Measurements from ENCODE around the gene NSFL1C.

The NSFL1C gene

DNA sequence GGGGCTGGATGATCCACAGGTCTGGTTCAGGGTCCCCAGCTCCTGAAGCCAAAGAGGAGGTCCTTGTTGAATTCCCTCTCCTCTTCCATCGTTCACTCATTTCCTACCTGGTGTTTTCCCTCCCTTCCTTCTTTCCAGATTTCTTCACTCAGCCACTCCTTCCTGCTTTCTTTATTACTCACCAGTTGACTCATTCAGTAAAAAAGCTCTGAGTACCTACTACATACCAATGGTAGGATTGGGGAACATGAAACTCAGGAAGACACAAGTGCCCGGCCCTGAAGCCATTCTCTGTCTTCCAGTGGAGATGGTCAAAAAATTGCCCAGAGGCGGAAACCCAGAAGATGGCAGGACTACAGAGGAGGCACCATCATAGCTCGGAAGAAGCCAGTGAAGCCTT is 11.9 kb upstream of the NSFL1C start:
- no peaks in the 10 kb centered on the region for H3K27me3 ChIP-seq (ENCODE audit: control insufficient read depth, insufficient read depth, low read length)
- H3K4me1 ChIP-seq, result no peaks in the 10 kb centered on the region
- TF ChIP-seq, protein P1, sequence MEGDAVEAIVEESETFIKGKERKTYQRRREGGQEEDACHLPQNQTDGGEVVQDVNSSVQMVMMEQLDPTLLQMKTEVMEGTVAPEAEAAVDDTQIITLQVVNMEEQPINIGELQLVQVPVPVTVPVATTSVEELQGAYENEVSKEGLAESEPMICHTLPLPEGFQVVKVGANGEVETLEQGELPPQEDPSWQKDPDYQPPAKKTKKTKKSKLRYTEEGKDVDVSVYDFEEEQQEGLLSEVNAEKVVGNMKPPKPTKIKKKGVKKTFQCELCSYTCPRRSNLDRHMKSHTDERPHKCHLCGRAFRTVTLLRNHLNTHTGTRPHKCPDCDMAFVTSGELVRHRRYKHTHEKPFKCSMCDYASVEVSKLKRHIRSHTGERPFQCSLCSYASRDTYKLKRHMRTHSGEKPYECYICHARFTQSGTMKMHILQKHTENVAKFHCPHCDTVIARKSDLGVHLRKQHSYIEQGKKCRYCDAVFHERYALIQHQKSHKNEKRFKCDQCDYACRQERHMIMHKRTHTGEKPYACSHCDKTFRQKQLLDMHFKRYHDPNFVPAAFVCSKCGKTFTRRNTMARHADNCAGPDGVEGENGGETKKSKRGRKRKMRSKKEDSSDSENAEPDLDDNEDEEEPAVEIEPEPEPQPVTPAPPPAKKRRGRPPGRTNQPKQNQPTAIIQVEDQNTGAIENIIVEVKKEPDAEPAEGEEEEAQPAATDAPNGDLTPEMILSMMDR (IDR thresholded peaks at IDR 0.05), result no peak
- H3K9ac ChIP-seq, result no peak overlapping the region
- no peaks in the 10 kb centered on the region for H3K79me2 ChIP-seq
- H3K9me3 ChIP-seq (ENCODE audit: control insufficient read depth, low read length), result no peaks in the 10 kb centered on the region
- no peak overlapping the region for H3K27ac ChIP-seq
- no peak overlapping the region for H2AFZ ChIP-seq
- H3K4me2 ChIP-seq (ENCODE audit: low read length), result no peak overlapping the region
- no peaks in the 10 kb centered on the region for H3K36me3 ChIP-seq (ENCODE audit: control insufficient read depth, insufficient read depth, low read length)
- H3K4me3 ChIP-seq (ENCODE audit: low read depth, low read length), result no peak overlapping the region

GRCh38 chr20:1477896-1478490 is 11.3 kb upstream of the NSFL1C start:
- TF ChIP-seq, protein P1 (IDR thresholded peaks at IDR 0.05), result no peak
- Histone ChIP-seq H3K36me3 (ENCODE audit: control insufficient read depth, insufficient read depth, low read length) (no peaks in the 10 kb centered on the region), H3K9me3 (ENCODE audit: control insufficient read depth, low read length) (no peaks in the 10 kb centered on the region), H3K9ac (no peak overlapping the region), H3K4me1 (no peaks in the 10 kb centered on the region), H3K4me2 (ENCODE audit: low read length) (no peak overlapping the region), H3K79me2 (no peaks in the 10 kb centered on the region), H3K27me3 (ENCODE audit: control insufficient read depth, insufficient read depth, low read length) (no peaks in the 10 kb centered on the region), H3K4me3 (ENCODE audit: low read depth, low read length) (no peak overlapping the region), H3K27ac (no peak overlapping the region), H2AFZ (no peak overlapping the region)

GRCh38 chr20:1474817-1475603 is 8.4 kb upstream of the NSFL1C start:
- Histone ChIP-seq H3K79me2 (no peaks in the 10 kb centered on the region), H3K27ac (no peak overlapping the region), H3K4me2 (ENCODE audit: low read length) (no peak overlapping the region), H3K9me3 (ENCODE audit: control insufficient read depth, low read length) (no peaks in the 10 kb centered on the region), H3K4me3 (ENCODE audit: low read depth, low read length) (no peak overlapping the region), H3K4me1 (no peaks in the 10 kb centered on the region), H3K9ac (no peak overlapping the region), H2AFZ (no peak overlapping the region), H3K27me3 (ENCODE audit: control insufficient read depth, insufficient read depth, low read length) (no peaks in the 10 kb centered on the region), H3K36me3 (ENCODE audit: control insufficient read depth, insufficient read depth, low read length) (no peaks in the 10 kb centered on the region)
- TF ChIP-seq, protein P1 (IDR thresholded peaks at IDR 0.05), result no peak

- H2AFZ ChIP-seq, result no peak overlapping the region
- no peak overlapping the region for H3K9ac ChIP-seq
- no peak overlapping the region for H3K4me2 ChIP-seq (ENCODE audit: low read length)
These were observed 7.7 kb upstream of the NSFL1C start for GRCh38 chr20:1474325-1474724.

More at GRCh38 chr20:1474325-1474724, 7.7 kb upstream of the NSFL1C start:
- Histone ChIP-seq H3K4me3 (ENCODE audit: low read depth, low read length) (no peak overlapping the region), H3K4me1 (no peaks in the 10 kb centered on the region), H3K36me3 (ENCODE audit: control insufficient read depth, insufficient read depth, low read length) (no peaks in the 10 kb centered on the region), H3K27ac (no peak overlapping the region), H3K27me3 (ENCODE audit: control insufficient read depth, insufficient read depth, low read length) (no peaks in the 10 kb centered on the region), H3K79me2 (no peaks in the 10 kb centered on the region), H3K9me3 (ENCODE audit: control insufficient read depth, low read length) (no peaks in the 10 kb centered on the region)
- TF ChIP-seq, protein P1 (IDR thresholded peaks at IDR 0.05), result no peak
